HG03095 (cell line): ENCODE data around the gene MYO16.

Experiments used
- ATAC-seq: cut with Tn5 transposase; IDR thresholded peaks from one replicate; pipeline ENCODE4 v1.9.1; 2021; ENCODE audit warnings: moderate library complexity; ENCODE audit not compliant: unreplicated experiment

Gene MYO16

DNA sequence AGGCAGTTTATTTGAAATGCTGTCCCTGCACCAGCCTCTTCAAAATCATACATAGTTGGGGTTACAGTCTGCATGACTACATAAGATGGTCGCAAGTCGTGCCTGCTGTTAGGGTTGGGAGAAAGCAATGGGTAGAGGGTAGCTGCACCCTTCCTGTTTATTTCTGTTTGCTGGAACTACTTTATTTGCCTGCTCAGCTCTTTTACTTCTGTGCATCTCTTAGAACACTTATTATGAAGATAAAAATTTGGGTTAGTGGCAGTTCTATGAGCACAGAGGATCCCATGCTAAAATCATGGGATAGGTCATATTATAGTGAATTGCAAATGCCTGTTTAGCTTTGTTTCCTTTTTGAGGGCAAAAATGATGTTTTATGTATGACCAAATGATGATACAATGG is 160.1 kb downstream of the MYO16 start:
- ATAC-seq: no peak

DNA sequence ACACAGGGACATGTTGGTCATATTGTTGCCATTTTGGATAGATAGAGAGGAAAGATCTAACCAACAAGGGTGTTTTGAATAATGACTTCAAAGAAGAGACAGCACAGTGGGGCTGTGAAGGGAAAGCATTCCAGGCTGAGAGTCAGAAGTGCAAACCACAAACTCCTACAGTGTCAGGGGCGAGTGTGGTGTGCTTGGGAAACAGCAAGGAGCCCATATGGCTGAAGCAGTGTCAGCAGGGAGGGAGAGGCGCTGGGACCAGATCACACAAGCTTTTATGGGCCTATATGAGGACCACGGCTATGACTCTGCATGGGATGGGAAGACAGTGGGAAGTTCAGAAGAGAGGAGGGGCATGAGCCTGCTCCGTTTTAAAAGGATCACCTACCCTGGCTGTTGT is 166.4 kb downstream of the MYO16 start:
- no peak for ATAC-seq

GRCh38 chr13:108797354-108797753 is 167.9 kb downstream of the MYO16 start:
- ATAC-seq: no peak

DNA sequence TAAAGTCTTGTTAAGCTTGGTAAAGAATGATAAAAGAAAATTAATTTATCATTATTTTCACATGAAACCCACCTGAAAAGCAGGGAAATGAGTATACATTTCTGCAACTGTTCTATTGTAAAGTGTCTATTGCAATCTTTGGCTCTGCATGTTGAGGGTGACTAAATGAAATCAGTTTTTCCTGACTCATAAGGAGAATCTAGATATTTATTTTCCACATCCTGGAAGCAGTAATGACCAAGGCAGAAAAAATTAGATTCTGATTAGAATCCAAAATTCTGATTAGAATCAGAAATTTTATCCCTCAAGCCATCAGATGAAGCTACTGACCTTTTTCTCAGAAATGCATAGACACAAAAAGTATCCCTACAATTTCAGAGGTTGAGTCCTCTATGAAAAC is 178.4 kb downstream of the MYO16 start:
- no peak for ATAC-seq

DNA sequence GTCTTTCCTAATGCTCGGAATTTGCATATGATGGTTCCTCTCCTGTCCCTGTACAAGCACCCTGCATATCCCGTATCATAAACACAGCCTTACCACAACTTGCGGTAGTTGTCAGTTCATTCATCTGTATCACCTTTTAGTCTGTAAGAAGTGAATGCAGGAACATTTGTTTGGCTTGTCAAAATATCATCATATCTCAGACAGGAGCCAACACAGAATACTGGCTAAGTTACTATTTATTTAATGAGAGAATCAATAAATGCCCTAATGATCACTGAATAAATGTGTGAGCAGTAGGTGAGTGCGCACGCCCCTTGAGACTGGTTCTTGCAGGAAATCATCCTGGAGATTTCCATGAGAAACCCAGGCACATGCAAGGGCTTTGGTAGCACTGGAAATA is 182.8 kb downstream of the MYO16 start:
- no peak for ATAC-seq

GRCh38 chr13:108812661-108813060 is 183.2 kb downstream of the MYO16 start:
- no peak for ATAC-seq

- no peak for ATAC-seq
Measured at GRCh38 chr13:108813587-108814170, 184.3 kb downstream of the MYO16 start.

DNA sequence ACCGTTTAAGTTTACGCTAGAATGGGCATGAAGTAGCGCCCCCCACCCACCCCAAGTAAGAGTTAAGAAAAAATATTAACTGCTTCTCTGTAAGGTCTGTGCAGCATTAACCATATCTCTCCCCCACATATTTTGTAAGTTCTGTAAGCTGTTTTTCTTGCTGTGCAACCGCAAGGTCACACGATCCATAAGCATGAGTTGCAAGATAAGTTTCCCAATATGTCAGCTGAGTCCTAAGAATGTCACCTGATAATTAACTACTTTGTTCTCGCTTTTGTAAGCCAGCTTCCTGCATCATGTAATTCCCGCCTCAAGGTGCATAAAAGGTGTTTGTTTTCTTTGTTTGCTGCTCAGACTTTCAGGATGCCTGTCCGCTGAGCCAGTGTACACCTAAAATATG is 187.0 kb downstream of the MYO16 start:
- ATAC-seq: no peak

- ATAC-seq: no peak
Measured at GRCh38 chr13:108827646-108828045, 198.2 kb downstream of the MYO16 start.

- no peak for ATAC-seq
Measured at GRCh38 chr13:108828086-108828815, 198.8 kb downstream of the MYO16 start.

GRCh38 chr13:108830916-108831315 is 201.5 kb downstream of the MYO16 start:
- ATAC-seq: no peak

DNA sequence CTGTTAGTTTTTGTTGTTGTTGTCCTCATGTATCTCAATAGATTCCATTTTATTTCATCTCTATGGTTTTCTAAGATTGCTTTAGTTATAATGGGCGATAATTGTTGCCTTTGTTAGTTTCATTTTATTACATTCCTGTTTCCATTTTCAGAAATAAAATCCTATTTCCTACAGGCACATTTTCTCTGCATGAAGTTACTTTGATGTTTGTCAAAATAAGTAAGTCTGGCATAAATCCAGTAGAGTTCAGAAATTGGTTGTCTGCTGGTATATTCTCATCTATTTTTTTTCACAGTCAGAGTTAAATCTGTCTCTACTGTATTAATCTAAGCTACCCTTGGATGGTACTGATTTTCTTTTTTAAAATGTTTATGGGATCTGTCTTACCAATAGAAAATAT is 204.1 kb downstream of the MYO16 start:
- ATAC-seq: no peak

DNA sequence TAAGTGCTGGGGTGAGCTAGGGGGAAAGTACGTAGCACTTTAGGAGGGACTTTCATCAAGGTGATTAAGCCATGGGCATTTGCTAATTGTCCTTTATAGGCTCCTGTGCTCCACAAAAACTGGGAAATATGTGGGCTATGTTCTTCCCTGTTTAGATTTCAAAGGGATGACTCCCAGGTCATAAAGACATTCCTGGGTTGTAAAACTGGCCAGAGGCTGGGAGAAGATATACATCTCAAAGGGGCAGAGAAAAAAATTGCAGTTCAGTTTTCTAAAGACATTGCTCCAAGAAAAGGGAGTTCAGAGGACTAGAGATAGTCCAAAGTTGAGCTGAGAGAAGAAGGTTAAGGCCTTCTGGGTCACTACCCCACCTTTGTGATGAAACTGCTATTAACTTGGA is 204.8 kb downstream of the MYO16 start:
- ATAC-seq: no peak

GRCh38 chr13:108835083-108835482 is 205.7 kb downstream of the MYO16 start:
- no peak for ATAC-seq

DNA sequence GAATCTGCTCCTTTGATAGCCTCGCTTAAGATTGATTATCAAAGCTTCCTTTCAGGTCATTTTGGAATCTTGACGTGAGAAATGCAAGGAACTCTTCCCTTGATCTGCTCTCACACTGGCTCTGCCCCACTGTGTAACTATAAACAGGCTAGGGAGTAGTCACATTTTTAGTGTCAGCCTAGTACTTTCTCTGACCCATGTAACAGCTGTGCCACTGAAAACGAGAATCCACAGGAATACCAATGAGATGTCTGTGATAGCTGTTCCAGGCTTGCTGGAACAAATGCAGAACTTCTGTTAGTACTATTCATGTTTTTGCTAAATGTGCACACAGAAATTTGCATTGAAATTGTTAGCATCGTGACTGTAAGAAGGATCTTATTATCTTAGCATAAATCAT is 221.3 kb downstream of the MYO16 start:
- ATAC-seq: no peak

GRCh38 chr13:108851660-108852059 is 222.2 kb downstream of the MYO16 start:
- ATAC-seq: no peak

DNA sequence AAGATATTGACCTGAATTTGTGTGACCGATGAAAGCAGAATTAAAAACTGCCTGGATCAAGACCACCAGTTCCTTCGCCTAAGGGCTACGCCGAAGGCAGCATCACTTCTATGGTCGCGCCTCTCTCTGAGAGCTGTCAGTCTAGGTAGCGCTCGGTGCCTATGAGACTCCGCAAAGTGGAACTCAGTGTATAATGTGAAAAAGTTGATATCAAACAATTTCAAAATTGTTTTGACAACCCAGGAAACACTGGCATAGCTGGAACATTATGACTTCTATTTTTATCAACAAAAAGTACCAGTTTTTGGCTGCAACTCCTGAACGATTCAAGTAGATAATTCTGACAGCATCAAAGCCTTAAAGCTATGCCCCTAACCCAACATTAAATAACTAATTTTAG is 223.6 kb downstream of the MYO16 start:
- ATAC-seq: no peak

DNA sequence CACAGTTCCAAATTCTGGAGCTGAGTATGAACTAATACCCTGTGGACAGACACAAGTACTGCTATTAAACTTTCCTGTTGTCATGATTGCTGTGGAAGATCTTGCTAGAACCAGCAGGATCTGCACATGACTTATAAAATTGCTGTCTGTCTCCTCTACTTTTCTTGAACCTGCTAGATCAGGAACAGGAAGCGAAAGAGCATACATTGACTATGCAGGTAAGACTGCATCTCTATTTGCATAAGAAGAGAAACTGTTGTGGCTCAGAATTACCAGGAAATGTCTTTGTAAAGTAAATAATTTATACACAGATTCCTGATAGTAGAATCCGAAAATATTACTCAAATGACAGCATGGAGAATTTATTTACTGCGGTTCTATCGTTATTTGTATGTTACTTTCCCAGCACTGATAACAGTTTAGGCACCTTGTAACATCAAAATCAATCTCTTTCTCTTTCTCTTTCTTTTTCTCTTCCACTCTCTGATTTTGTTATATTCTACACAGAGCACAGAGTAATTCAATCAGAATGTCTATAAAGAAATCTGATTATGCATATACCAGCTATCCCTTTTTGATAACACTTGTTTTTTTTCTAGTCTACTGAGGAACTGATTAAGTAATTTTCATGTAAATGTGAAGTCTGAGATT is 226.5 kb downstream of the MYO16 start:
- peak; percentile 92 for ATAC-seq

DNA sequence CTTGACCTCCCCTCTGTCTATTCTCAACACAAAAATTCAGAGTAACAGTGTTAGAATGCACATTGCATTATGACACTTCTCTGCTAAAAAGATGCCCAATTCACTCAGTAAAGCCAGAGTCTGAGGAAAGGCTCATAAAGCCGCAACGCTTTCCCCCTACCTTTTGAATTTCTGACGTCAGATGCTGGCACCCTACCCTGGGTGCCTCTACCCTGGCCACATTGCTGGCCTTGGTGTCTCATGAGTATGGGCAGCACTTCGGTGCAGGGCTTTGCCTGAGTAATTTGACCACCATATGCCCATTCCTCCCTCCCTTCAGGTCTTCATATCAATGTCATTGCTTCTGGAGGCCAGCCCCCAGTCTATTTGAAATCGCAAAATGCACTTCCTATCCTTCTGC is 229.3 kb downstream of the MYO16 start:
- ATAC-seq: no peak

- no peak for ATAC-seq
Measured at GRCh38 chr13:108859197-108860012, 230.0 kb downstream of the MYO16 start.

GRCh38 chr13:108860418-108860817 is 231.0 kb downstream of the MYO16 start:
- ATAC-seq: no peak

- no peak for ATAC-seq
Measured at GRCh38 chr13:108877300-108877699, 247.9 kb downstream of the MYO16 start.
